Effector memory CD8-positive, alpha-beta T cell (primary cell): ENCODE results near the gene PDZD4.

Source experiments
- ATAC-seq: fragments of 150-1000 bp; cut with Tn5 transposase; replicated peaks from 2 replicates; pipeline ENCODE4 v1.10.0; 2021; ENCODE audit warnings: mild to moderate bottlenecking, moderate library complexity
- DNase-seq, 3 experiments: peaks; one replicate each; pipeline ENCODE4 v3.0.0; 2021
- H3K27ac Mint-ChIP-seq, 2 donors: one replicate each; pipeline ENCODE4 v1.8.0; 2022; ENCODE audit warnings: mild to moderate bottlenecking in 2 of 2, mixed read lengths in 2 of 2, moderate library complexity in 2 of 2
- H3K27me3 Mint-ChIP-seq, 2 donors: one replicate each; pipeline ENCODE4 v1.8.0; 2022; ENCODE audit warnings: mixed read lengths in 2 of 2
- H3K36me3 Mint-ChIP-seq: one replicate; pipeline ENCODE4 v1.8.0; 2022; ENCODE audit warnings: mild to moderate bottlenecking, moderate library complexity, mixed read lengths; ENCODE audit not compliant: insufficient read depth
- H3K4me1 Mint-ChIP-seq, 2 donors: one replicate each; pipeline ENCODE4 v1.8.0; 2022; ENCODE audit warnings: low read depth in 2 of 2, mixed read lengths in 2 of 2
- H3K4me3 Mint-ChIP-seq, 2 donors: one replicate each; pipeline ENCODE4 v1.8.0; 2022; ENCODE audit warnings: mild to moderate bottlenecking in 2 of 2, mixed read lengths in 2 of 2, moderate library complexity in 2 of 2
- H3K9me3 Mint-ChIP-seq, 2 donors: one replicate each; pipeline ENCODE4 v1.8.0; 2022; ENCODE audit warnings: mixed read lengths in 2 of 2
- total RNA-seq, 9 experiments: gene quantifications; one replicate each; lab custom pipeline; 2026; lab: John Stamatoyannopoulos, UW

Gene PDZD4
- total RNA-seq = 2.2 to 130 (median 9.9) reads per million in 9 experiments

DNA sequence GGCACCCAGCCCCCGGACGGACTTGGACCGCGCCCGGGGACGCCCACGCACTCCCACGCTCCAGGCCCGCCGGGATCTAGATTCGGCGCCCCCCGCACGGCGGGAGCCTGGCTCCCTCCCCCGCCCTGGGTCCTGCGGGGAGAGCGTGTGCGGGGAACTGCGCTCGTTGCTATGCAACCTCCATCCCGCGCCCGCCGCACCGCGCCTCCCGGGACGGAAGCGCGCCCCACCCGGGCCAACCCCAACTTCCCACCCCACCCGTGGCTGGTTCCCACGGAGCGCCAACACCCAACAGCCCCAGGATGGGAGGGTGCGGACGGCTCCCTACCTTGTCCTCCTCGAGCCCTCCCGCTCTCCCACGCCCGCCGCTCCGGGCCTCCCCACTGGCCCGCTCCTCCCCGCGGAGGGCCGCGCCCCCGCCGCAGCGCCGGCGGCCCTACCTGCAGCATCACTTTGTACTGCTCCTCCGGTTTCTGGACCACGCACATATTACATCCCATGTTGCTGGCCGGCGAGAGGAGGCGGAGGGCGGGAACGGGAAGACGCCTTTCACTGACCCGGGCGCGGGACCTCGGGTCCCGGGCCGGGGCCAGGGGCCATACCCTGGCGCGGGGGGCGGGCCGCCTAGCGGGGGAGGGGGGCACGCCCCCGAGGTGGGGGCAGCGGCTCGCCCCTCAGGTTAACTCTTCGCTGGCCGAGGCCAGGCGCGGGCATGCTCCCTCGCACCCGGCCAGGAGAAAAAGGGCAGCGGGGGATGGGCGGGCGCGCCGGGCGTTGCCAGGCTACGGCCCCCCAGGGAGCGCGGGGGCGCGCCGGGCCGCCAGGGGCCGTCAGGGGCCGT is at the start of gene PDZD4:
PDZD4 (minus strand) TSS at position 746 of the 841 bp plus-strand sequence; CDS start at position 500, 246 bp downstream.
- H3K4me1 Mint-ChIP-seq = peaks cover 17 to 19% of the 10 kb centered on the region in 2 donors
- H3K27ac Mint-ChIP-seq = peak within 1 kb of the TSS in 1 of 2 donors; percentile 68

GRCh38 chrX:153879741-153880439 is 49.5 kb upstream of the PDZD4 start:
- DNase-seq = no peak
- no peak overlapping the region for H3K27ac Mint-ChIP-seq
- peaks cover 3 to 4% of the 10 kb centered on the region in 2 donors for H3K4me1 Mint-ChIP-seq
- no peak overlapping the region for H3K4me3 Mint-ChIP-seq
- no peak for ATAC-seq
- peaks cover 21 to 77% of the 10 kb centered on the region in 2 donors for H3K27me3 Mint-ChIP-seq
- no peaks in the 10 kb centered on the region for H3K9me3 Mint-ChIP-seq
- H3K36me3 Mint-ChIP-seq = peaks cover 13% of the 10 kb centered on the region

More for the DNA sequence above, at the start of gene PDZD4:
- Mint-ChIP-seq H3K9me3 (no peaks in the 10 kb centered on the region), H3K27me3 (no peaks in the 10 kb centered on the region), H3K4me3 (peak within 1 kb of the TSS; percentile 75 to 84), H3K36me3 (no peaks in the 10 kb centered on the region)
- ATAC-seq (peak; percentile 69), DNase-seq (no peak)

DNA sequence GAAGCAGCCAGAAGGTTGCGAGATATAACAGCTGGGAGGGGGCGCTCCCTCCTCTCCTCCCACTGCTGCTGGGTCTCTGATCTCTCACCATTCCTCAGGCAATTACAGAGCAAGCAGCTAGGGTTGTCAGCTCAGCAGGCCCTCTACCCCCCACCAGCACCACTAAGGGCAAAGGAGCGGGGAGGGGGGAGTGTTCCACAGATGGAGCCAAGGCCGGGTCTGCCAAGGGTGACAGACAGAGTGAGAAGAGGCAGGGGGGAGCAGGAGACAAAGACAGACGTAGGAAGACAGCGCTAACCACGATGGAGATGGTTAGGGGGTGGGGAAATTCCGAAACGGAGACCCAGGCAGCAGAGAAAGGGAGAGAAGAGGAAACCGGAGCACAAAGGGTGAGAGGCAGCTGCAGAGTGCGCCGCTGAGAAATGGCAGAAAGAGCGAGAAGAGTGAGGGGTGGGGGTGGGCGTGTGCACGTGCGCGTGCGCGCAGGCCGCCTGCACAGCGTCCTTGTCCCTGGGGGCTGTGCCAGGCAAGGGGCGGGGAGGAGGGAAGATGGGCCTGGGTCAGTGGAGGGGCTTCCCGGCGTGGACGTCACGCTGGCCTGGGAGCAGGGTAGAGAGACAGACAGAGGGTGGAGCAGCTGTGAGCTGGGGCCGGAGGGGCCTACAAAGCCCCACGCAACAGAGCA is 48.8 kb upstream of the PDZD4 start:
- H3K9me3 Mint-ChIP-seq = no peaks in the 10 kb centered on the region
- peaks cover 21 to 77% of the 10 kb centered on the region in 2 donors for H3K27me3 Mint-ChIP-seq
- no peak overlapping the region for H3K27ac Mint-ChIP-seq
- no peak overlapping the region for H3K4me3 Mint-ChIP-seq
- no peak for DNase-seq
- peaks cover 4% of the 10 kb centered on the region in 2 donors for H3K4me1 Mint-ChIP-seq
- peaks cover 18% of the 10 kb centered on the region for H3K36me3 Mint-ChIP-seq
- ATAC-seq = peak; percentile 55

GRCh38 chrX:153878345-153878744 is 48.0 kb upstream of the PDZD4 start:
- peaks cover 4% of the 10 kb centered on the region in 2 donors for H3K4me1 Mint-ChIP-seq
- H3K27me3 Mint-ChIP-seq = peaks cover 21 to 70% of the 10 kb centered on the region in 2 donors
- peaks cover 18% of the 10 kb centered on the region for H3K36me3 Mint-ChIP-seq
- H3K4me3 Mint-ChIP-seq = no peak overlapping the region
- H3K9me3 Mint-ChIP-seq = no peaks in the 10 kb centered on the region
- ATAC-seq = no peak
- no peak overlapping the region for H3K27ac Mint-ChIP-seq
- no peak for DNase-seq

DNA sequence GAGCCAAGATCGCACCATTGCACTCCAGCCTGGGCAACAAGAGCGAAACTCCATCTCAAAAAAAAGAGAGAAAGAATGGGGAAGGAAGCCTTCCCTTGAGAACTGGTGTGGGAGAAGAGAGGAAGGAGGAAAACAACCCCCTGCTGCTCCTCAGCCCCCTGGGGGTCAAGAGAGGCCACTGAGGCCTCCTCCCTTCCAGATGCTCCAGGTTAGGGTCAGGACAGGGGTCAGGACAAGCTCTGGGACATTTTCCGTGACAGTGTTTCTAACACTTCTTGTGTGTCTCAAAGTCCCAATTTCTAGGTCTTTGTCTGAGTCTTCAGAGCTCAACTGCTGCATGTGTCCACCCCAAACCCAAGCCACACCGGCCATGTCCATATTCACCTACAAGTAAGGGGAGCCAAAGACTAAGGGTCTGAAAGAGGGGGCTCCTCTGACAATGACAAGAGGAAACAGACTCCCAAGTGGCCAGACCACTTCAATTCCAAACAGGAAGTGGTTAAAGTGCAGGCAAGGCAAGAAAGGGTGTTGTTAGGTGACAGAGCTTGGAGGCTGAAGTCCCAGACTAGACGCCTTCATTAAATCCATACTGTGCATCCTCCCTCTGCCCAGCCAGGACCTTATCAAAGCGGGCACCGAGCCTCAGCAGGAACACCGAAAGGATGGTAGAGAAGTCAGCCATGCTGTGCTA is 47.4 kb upstream of the PDZD4 start:
- Mint-ChIP-seq H3K4me1 (peaks cover 4 to 5% of the 10 kb centered on the region in 2 donors), H3K9me3 (no peaks in the 10 kb centered on the region), H3K36me3 (peaks cover 18% of the 10 kb centered on the region), H3K27ac (no peak overlapping the region), H3K4me3 (no peak overlapping the region), H3K27me3 (peaks cover 21 to 64% of the 10 kb centered on the region in 2 donors)
- DNase-seq (no peak), ATAC-seq (no peak)

DNA sequence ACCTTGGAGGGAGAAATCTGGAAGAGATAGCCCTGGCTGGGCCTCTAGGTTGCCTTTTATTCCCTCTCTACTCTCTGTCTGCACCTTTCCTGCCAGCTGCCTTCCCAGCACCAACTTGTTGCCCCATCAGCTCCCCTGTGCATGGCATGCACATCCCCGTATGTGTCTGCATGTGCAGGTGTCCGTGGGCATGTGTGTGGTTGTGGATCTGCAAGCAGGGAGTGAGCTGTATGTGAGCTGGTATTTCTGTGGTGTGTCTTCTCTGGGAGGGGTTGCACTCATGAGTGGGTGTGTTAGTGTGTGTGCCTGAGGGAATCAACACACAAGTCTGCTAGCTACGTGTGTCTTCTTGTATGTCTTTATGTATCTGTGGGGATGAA is 45.8 kb upstream of the PDZD4 start:
- H3K27me3 Mint-ChIP-seq = peaks cover 15 to 55% of the 10 kb centered on the region in 2 donors
- peaks cover 4 to 8% of the 10 kb centered on the region in 2 donors for H3K4me1 Mint-ChIP-seq
- no peak for DNase-seq
- peak overlapping the region in 1 of 2 donors; percentile 83 for H3K27ac Mint-ChIP-seq
- no peak overlapping the region for H3K4me3 Mint-ChIP-seq
- H3K9me3 Mint-ChIP-seq = no peaks in the 10 kb centered on the region
- ATAC-seq = no peak
- H3K36me3 Mint-ChIP-seq = peaks cover 18% of the 10 kb centered on the region

DNA sequence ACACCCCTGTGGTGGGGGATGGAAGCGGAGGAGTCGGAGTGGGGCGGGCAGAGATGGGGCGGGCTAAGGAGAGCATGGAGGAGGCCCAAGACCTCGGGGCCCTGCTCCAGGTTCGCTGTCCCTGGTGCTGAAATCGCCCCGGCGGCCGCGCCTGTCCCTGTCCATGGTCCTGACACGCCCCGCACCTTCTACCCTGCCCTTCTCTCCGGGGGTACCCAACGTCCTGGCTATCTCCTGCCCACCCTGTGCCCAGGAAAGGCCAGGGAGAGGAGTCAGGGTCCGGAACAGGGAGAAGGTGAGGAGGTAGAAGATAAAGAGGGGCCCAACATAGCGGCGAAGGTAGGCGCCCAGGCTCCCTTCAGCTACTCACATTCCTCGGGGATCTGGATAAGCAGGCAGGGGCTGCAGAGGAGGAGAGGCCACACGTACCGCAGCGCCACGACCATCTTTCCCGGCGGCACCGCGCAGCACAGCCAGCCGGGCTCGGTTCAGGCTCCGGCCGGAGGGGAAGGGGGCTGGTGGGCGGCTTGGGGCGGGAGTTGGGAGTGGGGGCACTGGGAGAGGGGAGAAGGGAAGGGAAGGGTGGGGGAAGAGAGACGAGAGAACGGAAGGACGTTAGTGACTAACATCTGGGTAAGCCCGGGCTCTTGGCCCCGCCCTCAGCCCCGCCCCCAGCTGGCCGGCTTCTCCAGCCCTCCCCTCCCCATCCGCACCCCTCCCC is 45.2 kb upstream of the PDZD4 start:
- peak; percentile 91 for ATAC-seq
- Mint-ChIP-seq H3K4me3 (peak overlapping the region in 1 of 2 donors; percentile 33), H3K9me3 (no peaks in the 10 kb centered on the region), H3K36me3 (peaks cover 18% of the 10 kb centered on the region), H3K4me1 (peaks cover 4 to 8% of the 10 kb centered on the region in 2 donors), H3K27ac (peak overlapping the region in 1 of 2 donors; percentile 83), H3K27me3 (peaks cover 15 to 55% of the 10 kb centered on the region in 2 donors)
- peak; percentile 63 to 73 (median 72) for DNase-seq

DNA sequence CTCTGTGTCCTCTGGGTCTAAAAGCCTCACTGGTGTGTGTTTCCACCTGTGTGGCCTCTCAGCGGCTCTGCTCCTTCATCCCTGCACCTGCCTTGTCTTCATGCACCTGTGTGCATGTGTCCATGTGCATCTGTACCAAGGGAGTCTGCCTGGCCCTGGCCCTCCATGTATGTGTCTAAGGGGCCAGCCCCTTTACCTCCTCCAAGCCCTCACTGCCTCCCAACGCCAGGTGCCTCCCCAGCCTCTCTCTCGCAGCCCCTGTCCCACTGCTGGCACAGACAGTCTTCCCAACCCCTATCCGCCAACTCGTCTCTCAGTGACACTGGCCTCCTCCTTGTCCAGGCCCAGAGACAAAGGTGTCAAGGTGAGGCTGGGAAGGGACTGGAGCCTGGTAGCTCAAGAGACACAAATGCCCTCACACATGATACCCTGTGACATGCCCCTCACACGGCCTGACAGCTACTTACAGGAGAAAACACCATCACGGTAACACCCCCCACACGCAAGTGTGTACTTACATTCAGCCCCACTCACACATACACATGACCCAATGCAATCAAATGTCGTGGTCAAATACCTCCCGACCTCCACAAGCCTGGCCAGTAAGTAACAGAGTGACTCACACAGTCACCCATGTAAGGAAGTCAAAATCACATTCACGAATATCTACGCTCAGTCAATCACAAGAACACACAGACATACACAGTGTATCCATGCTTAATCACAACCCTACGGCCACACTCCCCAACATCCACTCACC is 44.2 kb upstream of the PDZD4 start:
- H3K9me3 Mint-ChIP-seq = no peaks in the 10 kb centered on the region
- ATAC-seq (no peak), DNase-seq (no peak)
- H3K27me3 Mint-ChIP-seq = peaks cover 15 to 45% of the 10 kb centered on the region in 2 donors
- H3K4me1 Mint-ChIP-seq = peaks cover 4 to 8% of the 10 kb centered on the region in 2 donors
- peaks cover 18% of the 10 kb centered on the region for H3K36me3 Mint-ChIP-seq
- no peak overlapping the region for H3K4me3 Mint-ChIP-seq
- no peak overlapping the region for H3K27ac Mint-ChIP-seq

- no peak for DNase-seq
- H3K36me3 Mint-ChIP-seq = peaks cover 18% of the 10 kb centered on the region
- no peak overlapping the region for H3K4me3 Mint-ChIP-seq
- no peak for ATAC-seq
- H3K9me3 Mint-ChIP-seq = no peaks in the 10 kb centered on the region
- no peak overlapping the region for H3K27ac Mint-ChIP-seq
- peaks cover 11 to 39% of the 10 kb centered on the region in 2 donors for H3K27me3 Mint-ChIP-seq
- H3K4me1 Mint-ChIP-seq = peaks cover 2 to 8% of the 10 kb centered on the region in 2 donors
Observed at GRCh38 chrX:153874085-153874365, 43.7 kb upstream of the PDZD4 start.

DNA sequence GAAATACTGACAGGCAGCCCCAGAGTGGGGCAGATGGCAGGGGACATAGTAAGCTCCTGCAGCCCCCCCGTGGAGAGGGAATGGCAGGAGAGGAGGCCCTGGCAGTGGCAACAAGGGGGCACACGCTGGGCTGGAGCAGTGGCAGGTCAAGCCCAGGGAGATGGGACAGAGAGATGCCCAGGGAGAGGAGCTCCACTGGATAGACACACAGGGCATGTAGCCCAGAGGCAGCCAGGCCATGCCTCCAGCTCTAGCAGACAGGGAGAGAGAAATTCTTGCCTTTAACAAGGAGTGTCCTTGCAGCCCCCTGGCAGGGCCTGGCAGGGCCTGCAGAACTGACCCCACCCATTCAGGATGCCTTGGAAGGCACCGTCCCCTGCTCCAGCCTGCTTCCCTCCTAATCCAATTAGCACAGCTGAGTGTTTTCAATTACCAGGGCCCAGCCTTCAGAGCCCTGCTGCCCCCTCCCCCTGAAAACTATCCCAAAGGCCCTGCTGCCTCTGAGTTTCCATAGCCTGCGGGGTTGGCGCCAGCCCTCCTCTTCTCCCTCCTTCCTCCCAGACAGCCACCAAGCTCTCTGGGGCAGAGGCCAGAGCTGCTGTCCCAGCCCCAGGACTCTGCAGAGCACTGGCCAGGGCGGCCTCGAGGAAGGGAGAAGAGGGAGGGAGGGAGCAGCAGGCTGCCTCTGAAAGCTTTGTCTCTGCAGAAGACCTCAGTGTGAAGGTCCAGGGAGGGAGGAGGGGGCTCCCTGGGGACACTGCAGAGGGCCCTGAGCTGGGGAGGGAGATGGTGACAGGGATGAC is 43.1 kb upstream of the PDZD4 start:
- DNase-seq = no peak
- no peak for ATAC-seq
- Mint-ChIP-seq H3K9me3 (no peaks in the 10 kb centered on the region), H3K4me1 (peaks cover 0 to 8% of the 10 kb centered on the region in 2 donors), H3K27me3 (peaks cover 6 to 34% of the 10 kb centered on the region in 2 donors), H3K4me3 (no peak overlapping the region), H3K36me3 (peaks cover 18% of the 10 kb centered on the region), H3K27ac (no peak overlapping the region)
